Suprapubic skin (tissue), 4 donors: ENCODE results near the gene TMEM179. TPM values are rescaled to one million over a fixed set of nuclear protein-coding genes. Genes with fewer than 3 reads are reported as not detected.

Source experiments
- DNase-seq, 2 donors: peaks; one replicate each; pipeline ENCODE4 v3.0.0-alpha.2; 2019; ENCODE audit warnings: low spot score in 2 of 2
- H3K27ac ChIP-seq: fragments of 200-600 bp; sonication (generic); one replicate; pipeline ENCODE4 v1.5.1; 2019
- H3K27me3 ChIP-seq: fragments of 200-600 bp; sonication (generic); one replicate; pipeline ENCODE4 v1.5.1; 2019
- H3K36me3 ChIP-seq: fragments of 200-600 bp; sonication (generic); one replicate; pipeline ENCODE4 v1.5.1; 2019
- H3K4me1 ChIP-seq: fragments of 200-600 bp; sonication (generic); one replicate; pipeline ENCODE4 v1.5.1; 2019
- H3K4me3 ChIP-seq: fragments of 200-600 bp; sonication (generic); one replicate; pipeline ENCODE4 v1.5.1; 2019; ENCODE audit warnings: mild to moderate bottlenecking
- H3K9me3 ChIP-seq: fragments of 200-600 bp; sonication (generic); one replicate; pipeline ENCODE4 v1.5.1; 2019
- CTCF ChIP-seq, 2 donors: fragments of 200-600 bp in 1 of 2; fragments of 450-650 bp in 1 of 2; sonication (generic) in 1 of 2; IDR thresholded peaks; one replicate each; pipeline ENCODE4 v1.5.1; 2016 to 2019; ENCODE audit warnings: antibody characterized with exemption in 2 of 2, mild to moderate bottlenecking in 1 of 2, moderate library complexity in 1 of 2
- EP300 ChIP-seq: sonication (generic); formaldehyde crosslinking; IDR thresholded peaks from one replicate; pipeline ENCODE4 v1.6.1; 2017; ENCODE audit warnings: antibody characterized with exemption
- POLR2A ChIP-seq, 2 donors: fragments of 450-650 bp; IDR thresholded peaks; one replicate each; pipeline ENCODE4 v1.6.1; 2017; ENCODE audit warnings: antibody characterized with exemption in 2 of 2, mild to moderate bottlenecking in 2 of 2, moderate library complexity in 2 of 2
- POLR2AphosphoS5 ChIP-seq, 3 donors: sonication (generic); formaldehyde crosslinking; IDR thresholded peaks; one replicate each; pipeline ENCODE4 v1.6.1; 2017; ENCODE audit warnings: antibody characterized with exemption in 3 of 3
- WGBS: methylation state at CpG from one replicate; pipeline ENCODE4 v1.1.5; 2018; 5-methylcytosine and 5-hydroxymethylcytosine counted together
- total RNA-seq, 4 donors: library from RNA; depleted of rRNA; stranded (reverse); fragments of >200 nt; gene quantifications; one replicate each; pipeline ENCODE4 v1.1.0, GENCODE V29; 2016

TMEM179 gene
- total RNA-seq, 4 donors from 2014 or later = not detected

DNA sequence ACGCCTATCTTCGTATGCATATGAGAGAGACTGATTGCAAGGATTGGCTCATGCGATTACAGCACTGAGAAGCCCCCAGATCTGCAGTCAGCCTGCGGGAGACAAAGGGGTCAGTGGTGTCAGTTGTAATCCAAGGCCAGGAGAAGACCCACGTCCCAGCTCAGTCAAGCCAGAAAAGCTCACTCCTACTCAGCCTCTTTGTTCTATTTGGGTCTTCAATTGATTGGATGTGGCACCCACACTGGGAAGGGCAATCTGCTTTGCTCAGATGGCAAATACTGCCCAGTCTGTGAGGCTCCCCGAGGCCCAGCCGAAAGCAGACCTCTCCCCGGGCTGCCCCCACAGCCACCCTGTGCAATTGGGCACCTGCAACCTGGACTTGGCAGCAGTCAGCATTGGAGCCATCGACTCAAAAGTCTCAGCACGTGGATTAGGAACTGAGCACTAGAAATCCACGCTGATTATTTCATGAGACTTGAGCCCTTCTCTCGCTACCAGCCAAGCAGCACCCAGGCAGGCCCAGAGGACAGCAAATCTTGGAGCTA, 39.6 kb upstream of the TMEM179 start:
- WGBS = 83% methylated on average over 7 of the region's 12 CpGs
- no peak for DNase-seq
- H3K4me1 ChIP-seq = peaks cover 5% of the 10 kb centered on the region

GRCh38 chr14:104643306-104643705, 38.7 kb upstream of the TMEM179 start:
- Histone ChIP-seq H3K9me3 (no peaks in the 10 kb centered on the region), H3K36me3 (no peaks in the 10 kb centered on the region), H3K27ac (no peak overlapping the region), H3K27me3 (peaks cover 27% of the 10 kb centered on the region), H3K4me3 (no peak overlapping the region), H3K4me1 (peaks cover 5% of the 10 kb centered on the region)
- WGBS = 50% methylated on average over 6 of the region's 8 CpGs
- no peak for DNase-seq
- TF ChIP-seq CTCF (IDR thresholded peaks at IDR 0.05) = no peak
- TF ChIP-seq POLR2A (IDR thresholded peaks at IDR 0.05) = no peak
- no peak for TF ChIP-seq POLR2AphosphoS5 (IDR thresholded peaks at IDR 0.05)

More for the DNA sequence above, 39.6 kb upstream of the TMEM179 start:
- peaks cover 18% of the 10 kb centered on the region for H3K27me3 ChIP-seq
- no peaks in the 10 kb centered on the region for H3K9me3 ChIP-seq
- no peak overlapping the region for H3K4me3 ChIP-seq
- no peak overlapping the region for H3K27ac ChIP-seq
- no peak for TF ChIP-seq POLR2AphosphoS5 (IDR thresholded peaks at IDR 0.05)
- no peak for TF ChIP-seq EP300
- TF ChIP-seq CTCF (IDR thresholded peaks at IDR 0.05) = no peak
- no peak for TF ChIP-seq POLR2A (IDR thresholded peaks at IDR 0.05)
- no peaks in the 10 kb centered on the region for H3K36me3 ChIP-seq

- no peaks in the 10 kb centered on the region for H3K9me3 ChIP-seq
- no peaks in the 10 kb centered on the region for H3K36me3 ChIP-seq
- WGBS = 91% methylated on average over 4 of the region's 9 CpGs
- H3K4me3 ChIP-seq = no peak overlapping the region
- no peak overlapping the region for H3K27ac ChIP-seq
- H3K27me3 ChIP-seq = peaks cover 29% of the 10 kb centered on the region
- TF ChIP-seq CTCF (IDR thresholded peaks at IDR 0.05) = no peak
- TF ChIP-seq POLR2AphosphoS5 (IDR thresholded peaks at IDR 0.05) = no peak
- TF ChIP-seq EP300 = no peak
- no peak for TF ChIP-seq POLR2A (IDR thresholded peaks at IDR 0.05)
- DNase-seq = no peak
- H3K4me1 ChIP-seq = peaks cover 5% of the 10 kb centered on the region
These were observed 37.9 kb upstream of the TMEM179 start for GRCh38 chr14:104642540-104642868.

- TF ChIP-seq POLR2A (IDR thresholded peaks at IDR 0.05) (no peak), EP300 (no peak), CTCF (IDR thresholded peaks at IDR 0.05) (no peak), POLR2AphosphoS5 (IDR thresholded peaks at IDR 0.05) (no peak)
These were observed 37.4 kb upstream of the TMEM179 start for GRCh38 chr14:104641753-104642539.

GRCh38 chr14:104640681-104641080, 36.1 kb upstream of the TMEM179 start:
- WGBS = 84% methylated on average over 6 of the region's 10 CpGs
- Histone ChIP-seq H3K36me3 (no peaks in the 10 kb centered on the region), H3K4me1 (peaks cover 5% of the 10 kb centered on the region), H3K4me3 (no peak overlapping the region), H3K27ac (no peak overlapping the region), H3K9me3 (no peaks in the 10 kb centered on the region), H3K27me3 (peaks cover 40% of the 10 kb centered on the region)
- DNase-seq = no peak
- TF ChIP-seq EP300 (no peak), POLR2AphosphoS5 (IDR thresholded peaks at IDR 0.05) (no peak), POLR2A (IDR thresholded peaks at IDR 0.05) (no peak), CTCF (IDR thresholded peaks at IDR 0.05) (no peak)

More at GRCh38 chr14:104641753-104642539, 37.4 kb upstream of the TMEM179 start:
- Histone ChIP-seq H3K4me1 (peaks cover 5% of the 10 kb centered on the region), H3K27ac (no peak overlapping the region), H3K9me3 (no peaks in the 10 kb centered on the region), H3K4me3 (no peak overlapping the region), H3K36me3 (no peaks in the 10 kb centered on the region), H3K27me3 (peaks cover 29% of the 10 kb centered on the region)
- WGBS = 79% methylated on average over 22 of the region's 23 CpGs
- no peak for DNase-seq
